ENCODE data around the gene COG5.

COG5 gene

DNA sequence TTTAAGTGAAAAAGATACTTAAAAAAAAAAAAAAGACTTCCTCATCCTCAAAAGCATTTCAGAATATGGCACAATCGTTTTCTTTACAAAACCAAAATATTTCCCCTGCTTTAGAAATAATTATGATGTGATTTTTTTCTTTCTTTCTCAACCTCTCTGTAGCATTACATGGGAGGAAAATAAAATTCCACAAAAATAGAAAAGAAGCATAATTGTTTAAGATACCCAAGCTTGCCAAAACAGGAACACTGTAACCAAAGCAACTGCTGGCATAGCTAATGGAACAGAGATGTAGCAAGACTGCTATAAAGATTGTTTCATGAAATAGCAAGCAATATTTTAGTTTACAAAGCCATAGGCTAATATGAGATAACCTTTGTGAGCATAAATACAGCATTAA is 169.4 kb downstream of the COG5 start:
- peak; percentile 29 for DNase-seq (ENCODE audit: low read depth)

DNA sequence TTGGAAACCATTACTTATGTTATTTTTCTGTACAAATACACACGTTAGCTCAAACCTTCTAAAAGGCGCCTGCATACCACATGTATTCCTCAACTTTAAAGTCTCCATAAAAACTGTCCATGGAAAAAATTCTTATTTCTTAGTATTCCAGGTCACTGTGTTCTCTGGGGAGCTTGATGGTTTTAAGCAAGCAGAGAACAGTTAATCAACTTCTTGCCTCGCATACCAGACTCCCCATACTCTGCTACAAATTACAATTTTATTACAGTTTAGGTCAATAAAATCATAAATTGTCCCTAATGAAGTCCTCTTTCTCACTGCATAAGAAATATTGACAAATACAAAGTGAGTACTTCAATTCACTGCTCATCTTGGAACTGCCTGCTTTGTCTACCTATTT is 170.9 kb downstream of the COG5 start:
- DNase-seq (ENCODE audit: low read depth): no peak

DNA sequence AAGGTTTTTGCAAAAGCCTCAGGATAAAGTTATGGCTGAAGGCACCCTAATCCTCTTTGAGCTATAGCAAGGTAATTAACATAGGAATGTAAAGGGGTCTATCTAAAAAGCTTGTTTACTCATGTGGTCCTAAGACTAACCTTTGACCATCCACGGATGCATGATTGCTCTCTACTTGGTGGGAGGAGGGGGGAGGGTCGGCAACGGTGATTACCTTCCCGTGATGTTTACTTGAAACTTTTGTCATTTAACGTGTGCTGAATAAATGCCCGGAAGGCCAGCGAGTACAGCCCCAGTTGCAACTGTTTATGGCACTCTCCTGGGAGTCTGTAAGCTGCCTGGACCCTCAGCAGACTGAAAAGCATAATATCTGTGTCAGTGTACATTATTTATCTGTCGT is 172.8 kb downstream of the COG5 start:
- no peak for DNase-seq (ENCODE audit: low read depth)

DNA sequence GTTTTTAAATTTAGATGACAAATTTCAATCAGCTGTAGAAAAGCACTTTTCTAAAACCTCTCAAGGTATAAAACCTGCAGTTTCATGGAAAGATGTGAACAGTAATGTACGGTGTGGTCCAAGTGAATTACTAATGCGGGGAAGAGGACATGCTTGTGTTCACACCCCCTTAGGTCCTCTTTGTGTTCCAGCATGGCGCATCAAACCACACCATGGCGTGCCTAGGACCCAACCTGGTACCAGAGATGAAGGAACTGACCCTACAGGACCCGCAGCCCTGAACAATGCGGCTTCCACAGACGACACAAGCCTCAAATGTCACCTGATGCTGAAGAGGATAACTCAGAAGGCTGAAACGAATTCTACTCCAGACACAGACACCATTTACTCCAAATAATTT is 175.1 kb downstream of the COG5 start:
- DNase-seq (ENCODE audit: low read depth): no peak

DNA sequence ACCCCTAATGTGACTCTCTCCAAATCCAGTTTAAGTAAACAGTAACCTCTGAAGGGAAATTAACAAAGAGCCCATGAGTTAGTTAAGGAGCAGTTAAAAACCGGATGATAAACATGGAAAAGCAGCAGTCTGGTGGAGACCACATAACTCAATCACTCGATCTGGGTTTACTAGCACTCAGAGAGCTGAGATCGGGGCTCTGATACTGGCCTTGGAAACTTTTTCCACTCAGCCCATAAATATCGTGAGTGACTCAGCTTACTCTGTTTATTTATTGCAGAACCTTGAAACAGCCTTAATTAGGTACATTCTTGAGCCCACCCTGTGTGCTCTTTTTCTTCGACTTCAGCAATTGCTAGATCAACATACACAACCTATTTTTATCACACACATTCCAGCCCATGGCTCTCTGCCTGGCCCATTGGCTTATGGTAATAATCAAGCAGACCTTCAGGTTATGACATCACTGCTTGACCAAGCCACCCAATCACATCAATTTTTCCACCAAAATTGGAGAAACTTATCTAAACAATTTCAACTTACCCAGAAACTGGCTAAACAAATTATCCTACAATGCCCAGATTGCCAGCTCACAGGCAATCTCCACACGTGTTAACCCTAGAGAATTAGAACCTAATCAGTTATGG is 176.0 kb downstream of the COG5 start:
- DNase-seq (ENCODE audit: low read depth): peak; percentile 62

DNA sequence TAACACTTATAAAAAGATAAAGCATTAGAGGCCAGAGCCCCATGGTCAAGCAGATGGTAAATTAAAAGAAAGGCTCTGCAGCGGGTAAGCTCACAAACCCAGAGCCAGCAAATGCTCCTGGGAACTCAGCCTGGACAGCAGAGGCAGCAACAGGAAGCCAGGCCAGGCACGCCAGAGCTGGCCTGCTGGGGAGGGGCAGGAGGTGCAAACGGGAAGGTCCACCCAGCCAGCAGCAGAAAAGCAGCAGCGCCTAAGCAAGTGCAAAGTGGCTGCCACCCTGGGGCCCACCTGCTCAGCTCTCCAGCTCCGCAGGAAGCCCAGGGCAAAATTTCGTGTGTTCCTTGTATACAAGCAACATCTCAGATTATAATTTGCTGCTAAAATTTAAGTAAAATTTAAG is 176.6 kb downstream of the COG5 start:
- DNase-seq (ENCODE audit: low read depth): peak; percentile 21

DNA sequence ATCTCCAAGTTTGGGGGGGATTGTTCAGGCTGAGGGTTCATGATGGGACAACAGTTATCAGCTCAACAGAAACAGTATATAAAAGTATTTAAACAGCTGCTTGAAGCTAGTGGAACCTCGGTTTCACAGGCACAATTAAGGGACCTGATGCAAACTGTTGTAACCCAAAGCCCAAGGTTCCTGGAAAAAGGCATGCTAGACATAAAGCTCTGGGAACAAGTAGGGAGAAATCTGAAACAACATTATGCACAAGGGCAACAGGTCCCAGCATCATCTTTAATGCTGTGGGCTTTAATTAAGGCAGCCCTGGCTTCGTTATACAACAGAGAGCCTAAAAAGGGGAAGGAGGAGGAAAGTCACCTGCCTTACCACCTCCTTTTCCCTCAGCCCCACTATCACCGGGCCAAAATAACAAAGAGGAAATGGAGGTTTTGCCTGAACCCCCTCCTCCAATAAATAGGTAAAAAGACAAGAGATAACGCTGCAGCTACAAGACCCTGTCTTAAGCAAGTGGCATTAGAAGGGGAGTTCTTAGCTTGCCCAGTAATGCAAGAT is 177.1 kb downstream of the COG5 start:
- no peak for DNase-seq (ENCODE audit: low read depth)

DNA sequence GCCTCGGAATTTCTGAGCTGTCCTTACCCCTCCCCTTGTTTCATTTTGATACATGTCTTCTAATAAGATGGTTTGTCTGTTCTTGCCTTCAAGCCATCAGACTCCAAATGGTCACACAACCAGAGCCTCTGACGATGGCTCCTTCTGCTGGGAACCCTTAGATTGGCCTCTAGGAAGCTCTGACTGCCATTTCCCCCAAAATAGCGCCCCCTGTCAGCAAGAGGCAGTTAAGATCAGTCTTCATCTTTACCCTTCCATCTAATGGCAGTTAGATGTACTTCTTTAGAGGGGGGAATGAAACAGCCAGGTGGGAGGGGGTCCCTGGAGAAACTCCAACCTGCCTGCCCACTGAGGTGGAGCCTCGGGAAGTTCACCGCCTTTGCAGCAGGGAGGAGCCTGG is 179.7 kb downstream of the COG5 start:
- no peak for DNase-seq (ENCODE audit: low read depth)

DNA sequence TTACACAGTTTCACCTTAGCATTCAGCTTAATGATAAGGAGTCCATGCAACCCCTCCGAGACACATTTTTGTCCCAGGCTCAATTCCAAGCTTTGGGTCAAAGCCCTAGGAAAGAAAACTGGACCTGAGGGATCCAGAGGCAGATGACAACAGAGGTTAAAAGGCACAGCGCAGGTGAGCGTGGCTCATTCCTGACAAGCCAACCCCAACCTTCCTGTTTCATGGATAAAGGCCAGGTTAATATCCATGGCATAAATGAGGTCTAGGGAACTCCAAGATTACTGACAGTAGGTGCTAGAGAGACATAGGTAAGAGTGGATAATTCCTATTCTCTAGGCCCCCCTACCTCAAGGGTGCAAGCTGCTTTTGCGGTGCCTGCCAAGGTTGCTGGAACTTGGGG is 180.5 kb downstream of the COG5 start:
- no peak for DNase-seq (ENCODE audit: low read depth)

DNA sequence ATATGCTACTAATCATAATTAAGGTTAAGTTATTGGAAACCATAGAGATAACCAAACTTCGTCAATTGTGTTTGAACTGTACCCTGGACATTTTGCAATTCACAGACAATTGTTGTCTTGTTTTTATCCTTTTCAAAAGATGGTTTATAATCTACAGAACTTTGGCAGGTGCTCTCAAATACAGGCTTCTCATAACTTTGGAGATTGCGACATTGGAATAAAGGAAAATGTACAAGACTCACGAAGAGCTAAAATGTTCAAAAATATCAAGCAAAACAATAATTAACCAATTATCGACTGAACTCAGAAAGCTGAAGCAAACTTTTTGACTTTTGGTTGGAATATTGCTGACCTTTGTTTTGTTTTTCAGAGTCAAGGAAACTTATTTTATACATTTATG is 182.3 kb downstream of the COG5 start:
- no peak for DNase-seq (ENCODE audit: low read depth)

DNA sequence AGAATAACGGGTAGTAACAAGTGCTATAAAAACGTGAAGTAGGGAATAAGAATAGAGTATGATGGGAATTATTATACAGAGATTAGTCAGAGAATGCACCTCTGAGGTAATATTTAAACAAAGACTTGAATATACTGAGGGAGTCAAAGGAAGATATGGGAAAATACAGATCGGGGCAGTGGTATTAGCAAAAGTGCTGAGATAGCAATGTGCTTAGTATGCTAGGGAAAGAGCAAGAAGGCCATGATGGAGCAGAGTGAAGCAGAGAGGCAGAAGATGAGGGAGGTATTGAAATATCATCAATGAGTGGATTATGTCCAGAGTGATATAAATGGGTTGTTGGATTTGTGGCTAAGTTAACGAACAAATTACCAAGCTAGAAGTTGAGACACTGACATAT is 190.4 kb downstream of the COG5 start:
- no peak for DNase-seq (ENCODE audit: low read depth)

DNA sequence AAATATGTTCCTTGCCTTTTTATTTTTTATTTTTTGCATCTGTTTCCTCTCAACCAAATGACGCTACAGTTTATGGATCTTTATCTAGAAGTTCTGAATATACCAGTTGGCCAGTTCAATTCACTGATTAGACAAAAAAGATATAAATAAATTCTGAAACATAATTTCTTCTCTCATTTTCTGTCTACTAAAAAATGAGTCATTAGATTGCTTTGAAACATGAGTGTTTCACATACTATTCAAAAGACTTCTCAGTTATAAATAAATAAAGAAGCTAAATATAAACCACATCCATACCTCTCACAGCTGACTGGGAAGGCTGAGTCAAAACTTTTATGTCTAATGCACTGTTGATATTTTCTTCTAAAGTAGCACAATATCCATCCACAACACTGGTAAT is 191.4 kb downstream of the COG5 start:
- DNase-seq (ENCODE audit: low read depth): peak; percentile 27

DNA sequence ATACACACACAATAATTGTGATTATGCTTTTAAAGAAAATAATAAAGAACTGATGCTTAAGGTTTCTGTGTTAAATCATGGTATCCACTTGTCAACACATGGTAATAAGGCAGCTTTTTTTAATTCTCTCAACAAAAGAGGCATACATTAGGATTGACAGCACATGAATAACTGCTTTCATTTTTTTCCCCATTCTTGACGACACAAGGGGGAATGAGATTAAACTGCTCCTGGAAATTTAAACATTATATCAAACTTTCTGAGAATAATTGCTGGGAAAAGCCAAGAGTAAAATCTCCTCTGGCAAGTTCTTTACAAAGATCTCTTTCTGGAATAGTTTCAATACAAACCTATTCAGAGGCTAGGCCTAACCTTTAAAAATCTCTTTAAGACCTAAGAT is 192.9 kb downstream of the COG5 start:
- no peak for DNase-seq (ENCODE audit: low read depth)

DNA sequence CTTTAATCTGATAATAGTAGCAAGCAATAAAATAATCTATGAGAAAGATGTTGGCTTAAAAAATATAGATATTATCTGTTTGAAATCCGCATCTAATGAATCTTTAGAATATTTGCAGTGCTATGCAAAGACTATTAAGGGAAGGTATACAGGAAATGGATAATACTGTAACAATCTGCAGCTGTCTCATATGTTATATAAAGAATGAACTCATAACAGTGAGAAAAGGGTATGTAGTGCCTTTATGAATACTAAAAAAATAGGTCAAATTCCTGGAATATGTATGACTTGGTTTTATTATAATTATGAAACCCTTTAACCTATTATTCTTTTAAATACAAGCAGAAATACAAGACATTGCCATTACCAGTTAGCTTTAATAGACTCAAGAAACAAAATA is 198.9 kb downstream of the COG5 start:
- no peak for DNase-seq (ENCODE audit: low read depth)

DNA sequence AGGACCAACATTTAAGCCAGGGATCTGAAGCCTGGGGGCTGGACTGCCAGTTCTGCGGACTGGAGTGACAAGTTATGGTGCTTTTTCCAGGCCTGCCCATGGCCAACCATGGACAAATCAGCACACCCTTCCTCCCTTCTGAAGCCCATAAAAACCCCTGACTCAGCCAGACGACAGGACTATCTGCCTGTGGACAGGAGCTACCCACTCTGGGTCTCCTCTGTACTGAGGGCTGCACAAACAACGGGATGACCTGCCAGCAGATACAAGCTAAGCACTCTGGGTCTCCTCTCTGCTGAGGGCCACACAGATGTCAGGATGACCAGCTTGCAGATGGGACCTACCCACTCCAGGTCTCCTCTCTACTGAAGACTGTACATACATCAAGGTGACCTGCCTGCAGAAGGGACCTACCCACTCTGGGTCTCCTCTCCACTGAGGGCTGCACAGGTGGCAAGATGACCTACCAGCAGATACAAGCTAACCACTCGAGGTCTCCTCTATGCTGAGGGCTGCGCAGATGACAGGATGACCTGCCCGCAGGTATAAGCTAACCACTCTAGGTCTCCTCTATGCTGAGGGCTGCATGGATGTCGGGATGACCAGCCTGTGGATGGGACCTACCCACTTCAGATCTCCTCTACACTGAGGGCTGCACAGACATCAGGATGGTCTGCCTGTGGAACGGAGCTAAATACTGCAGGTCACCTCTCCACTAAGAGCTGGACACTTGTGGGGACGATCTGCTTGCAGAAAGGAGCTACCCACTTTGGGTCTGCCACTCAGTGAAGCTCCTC is 204.0 kb downstream of the COG5 start:
- DNase-seq (ENCODE audit: low read depth): no peak

DNA sequence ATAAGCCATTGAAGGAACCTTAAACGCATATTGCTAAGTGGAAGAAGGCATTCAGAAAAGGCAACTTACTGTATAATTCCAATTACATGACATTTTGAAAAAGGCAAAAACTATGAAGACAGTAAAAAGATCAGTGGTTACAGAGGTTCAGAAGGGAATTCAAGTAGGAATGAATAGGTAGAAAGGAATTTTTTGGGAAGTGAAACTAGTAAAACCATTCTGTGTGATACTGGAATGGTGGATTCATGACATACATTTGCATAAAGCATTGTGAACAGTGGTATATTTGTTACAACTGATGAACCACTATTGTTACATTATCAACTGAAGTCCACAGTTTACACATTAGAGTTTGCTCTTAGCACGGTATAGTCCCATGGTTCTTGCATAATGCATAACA is 208.1 kb downstream of the COG5 start:
- peak; percentile 1 for DNase-seq (ENCODE audit: low read depth)

DNA sequence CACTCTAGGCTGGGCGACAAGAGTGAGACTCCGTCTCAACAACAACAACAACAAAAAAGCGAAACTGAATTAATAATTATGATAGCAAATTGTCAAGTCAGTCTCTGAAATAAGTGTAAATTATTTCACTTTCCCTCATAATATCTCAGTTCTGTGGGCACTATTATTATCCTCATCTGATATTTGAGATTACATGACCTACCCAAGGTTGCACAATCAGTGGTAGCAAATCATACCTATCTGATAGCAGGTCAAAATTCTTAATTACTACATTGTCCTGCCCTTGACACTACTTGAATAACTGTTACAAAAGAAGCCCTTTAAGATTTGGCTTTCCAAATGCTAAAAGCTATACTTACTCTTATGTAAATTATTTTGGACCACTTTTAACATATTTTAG is 209.1 kb downstream of the COG5 start:
- DNase-seq (ENCODE audit: low read depth): no peak

DNA sequence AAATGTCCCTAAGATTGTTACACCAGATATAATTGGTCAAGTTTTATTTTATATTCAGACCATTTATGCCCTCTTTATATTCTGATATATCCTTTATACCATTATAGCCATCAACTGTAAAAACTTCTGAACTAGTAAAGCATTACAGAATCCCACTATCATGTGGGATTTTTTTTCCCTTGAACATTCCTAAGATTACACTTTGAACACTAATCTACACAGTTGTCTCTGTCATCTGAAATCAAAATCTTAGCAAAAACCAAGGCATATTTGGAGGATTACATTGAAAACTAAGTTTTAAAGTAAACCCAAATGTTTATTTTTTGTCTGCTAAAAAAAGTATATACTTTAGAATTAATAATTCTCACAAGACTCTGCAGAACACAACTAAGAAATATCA is 210.0 kb downstream of the COG5 start:
- DNase-seq (ENCODE audit: low read depth): no peak

DNA sequence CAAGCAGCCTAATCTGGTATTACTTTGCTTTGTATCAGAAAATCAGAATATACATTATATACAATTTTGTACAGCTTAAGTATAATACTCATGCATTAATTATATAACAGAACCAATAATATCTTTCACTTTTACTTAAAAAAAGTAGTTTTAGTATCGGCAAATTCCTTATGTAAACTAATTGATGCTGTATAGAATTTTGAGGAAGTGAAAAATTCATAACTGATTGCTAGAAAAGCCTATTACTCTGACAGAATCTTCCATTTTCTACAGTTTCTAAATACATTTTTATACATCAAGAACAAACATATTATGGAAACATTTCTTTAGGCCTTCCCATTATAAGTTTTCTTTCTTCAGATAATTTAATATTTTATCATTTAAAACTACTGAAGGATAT is 217.8 kb downstream of the COG5 start:
- no peak for DNase-seq (ENCODE audit: low read depth)

DNA sequence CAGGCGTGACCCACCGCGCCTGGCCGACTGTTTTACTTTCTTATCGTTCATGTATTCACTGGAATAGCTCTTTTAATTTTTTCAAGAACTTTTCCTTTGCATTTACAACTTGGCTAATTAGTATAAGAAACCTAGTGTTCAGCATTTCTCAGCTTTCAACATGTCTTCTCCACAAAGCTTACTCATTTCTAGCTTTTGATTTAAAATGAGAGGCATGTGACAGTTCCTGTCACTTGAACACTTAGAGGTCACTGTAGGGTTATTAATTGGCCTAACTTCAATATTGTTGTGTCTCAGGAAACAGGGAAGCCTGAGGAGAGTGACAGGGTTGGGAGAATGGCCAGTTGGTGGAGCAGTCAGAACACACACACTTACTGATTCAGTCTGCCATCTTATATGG is 218.9 kb downstream of the COG5 start:
- no peak for DNase-seq (ENCODE audit: low read depth)

DNA sequence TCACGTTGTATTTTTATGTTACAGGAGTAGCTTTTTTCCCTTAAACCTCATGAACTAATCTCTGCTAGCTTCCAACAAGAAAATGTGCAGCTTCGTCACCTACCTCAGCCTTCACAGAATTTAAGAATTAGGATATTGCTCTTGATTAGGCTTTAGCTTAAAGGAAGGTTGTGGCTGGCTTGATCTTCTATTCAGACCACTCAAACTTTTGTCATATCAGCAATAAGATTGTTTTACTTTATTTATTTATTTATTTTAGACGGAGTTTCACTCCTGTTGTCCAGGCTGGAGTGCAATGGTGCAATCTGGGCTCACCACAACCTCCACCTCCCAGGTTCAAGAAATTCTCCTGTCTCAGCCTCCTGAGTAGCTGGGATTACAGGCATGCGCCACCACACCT is 219.4 kb downstream of the COG5 start:
- DNase-seq (ENCODE audit: low read depth): no peak

DNA sequence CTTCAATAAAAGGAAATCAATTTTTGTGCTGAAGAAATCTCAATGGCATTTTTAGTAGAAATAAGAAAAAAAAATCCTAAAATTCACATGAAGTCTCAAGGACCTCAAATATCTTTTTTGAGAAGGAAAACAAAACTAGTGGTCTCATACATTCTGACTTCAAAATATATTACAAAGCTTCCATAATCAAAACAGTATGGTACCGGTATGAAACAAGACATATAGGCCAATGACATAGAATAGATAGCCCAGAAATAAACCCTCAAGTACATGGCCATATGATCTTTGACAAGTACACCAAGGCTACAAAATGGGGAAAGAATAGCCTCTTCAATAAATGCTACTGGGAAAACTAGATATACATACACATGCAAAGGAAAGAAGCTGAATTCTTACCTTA is 225.6 kb downstream of the COG5 start:
- DNase-seq (ENCODE audit: low read depth): no peak

DNA sequence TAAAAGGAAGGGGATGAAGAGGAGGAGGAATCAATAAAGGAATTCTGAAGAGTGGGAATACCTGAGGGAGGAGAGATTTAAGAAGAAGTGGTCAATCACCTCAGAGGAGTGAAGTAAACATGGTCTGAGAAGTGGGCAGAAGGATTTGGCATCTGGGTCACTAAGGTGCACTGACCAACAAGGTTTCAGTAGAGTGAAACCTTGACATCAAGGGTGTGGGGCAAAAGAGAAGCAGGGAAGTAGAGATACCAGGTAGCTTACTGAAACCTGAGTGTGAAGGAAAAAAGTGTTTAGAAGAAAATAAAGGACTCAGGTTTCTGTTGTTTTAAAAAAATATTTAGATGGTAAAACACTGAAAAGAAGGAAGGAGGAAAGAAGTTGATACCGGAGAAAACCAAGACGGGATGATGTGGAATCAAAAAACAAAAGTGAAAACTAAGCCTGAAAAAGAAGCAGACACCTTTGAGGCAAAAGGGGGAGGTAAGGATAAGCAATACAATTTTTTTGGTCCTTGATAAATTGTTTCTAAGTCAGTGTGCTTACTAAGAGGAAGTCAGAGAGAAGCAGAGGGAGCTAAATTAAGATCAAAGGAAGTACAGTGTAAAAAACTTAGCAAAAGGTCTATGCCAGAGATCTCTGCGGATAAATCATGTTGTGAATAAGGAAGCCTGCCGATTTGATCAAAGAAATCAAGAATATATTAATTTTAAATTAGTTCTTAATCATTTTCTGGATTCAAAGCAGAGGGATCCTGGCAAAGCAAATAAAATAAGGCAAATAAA is 231.0 kb downstream of the COG5 start:
- no peak for DNase-seq (ENCODE audit: low read depth)
